Measurements from ENCODE around the gene THRSP.
"Not testable (repeated sequence)": the region's sequence is repeated elsewhere in the genome, so short reads cannot be mapped to it uniquely, and the experiment has no call there.

THRSP gene, protein sequence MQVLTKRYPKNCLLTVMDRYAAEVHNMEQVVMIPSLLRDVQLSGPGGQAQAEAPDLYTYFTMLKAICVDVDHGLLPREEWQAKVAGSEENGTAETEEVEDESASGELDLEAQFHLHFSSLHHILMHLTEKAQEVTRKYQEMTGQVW

DNA sequence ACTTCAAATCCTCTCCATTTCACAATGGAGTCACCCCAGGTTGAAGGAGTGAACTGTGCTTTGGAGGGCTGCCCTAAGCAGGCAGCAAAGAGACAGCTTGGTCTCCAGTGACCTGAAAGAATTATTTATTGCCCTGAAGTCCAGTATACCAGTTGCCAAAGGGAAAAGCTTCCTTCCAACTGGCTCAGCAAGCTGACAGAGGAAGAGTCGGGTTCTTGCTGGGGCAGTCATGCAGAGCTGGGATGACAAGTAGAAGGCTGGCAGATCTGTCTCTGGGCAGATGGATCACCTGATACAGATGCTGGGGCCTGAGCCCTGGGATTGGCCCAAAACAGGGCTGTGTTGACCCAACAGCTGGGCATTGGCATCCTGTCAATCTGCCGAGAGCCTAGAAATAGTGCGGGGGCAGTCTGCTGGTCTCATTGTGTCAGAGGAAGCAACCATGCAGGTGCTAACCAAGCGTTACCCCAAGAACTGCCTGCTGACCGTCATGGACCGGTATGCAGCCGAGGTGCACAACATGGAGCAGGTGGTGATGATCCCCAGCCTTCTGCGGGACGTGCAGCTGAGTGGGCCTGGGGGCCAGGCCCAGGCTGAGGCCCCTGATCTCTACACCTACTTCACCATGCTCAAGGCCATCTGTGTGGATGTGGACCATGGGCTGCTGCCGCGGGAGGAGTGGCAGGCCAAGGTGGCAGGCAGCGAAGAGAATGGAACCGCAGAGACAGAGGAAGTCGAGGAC, at the start of gene THRSP:
Gene THRSP, plus strand, starts transcription at position 422 of the 742 bp plus-strand sequence. Its CDS starts 21 bp downstream, at position 443.
- no peak for DNase-seq (ENCODE audit: low read depth)

DNA sequence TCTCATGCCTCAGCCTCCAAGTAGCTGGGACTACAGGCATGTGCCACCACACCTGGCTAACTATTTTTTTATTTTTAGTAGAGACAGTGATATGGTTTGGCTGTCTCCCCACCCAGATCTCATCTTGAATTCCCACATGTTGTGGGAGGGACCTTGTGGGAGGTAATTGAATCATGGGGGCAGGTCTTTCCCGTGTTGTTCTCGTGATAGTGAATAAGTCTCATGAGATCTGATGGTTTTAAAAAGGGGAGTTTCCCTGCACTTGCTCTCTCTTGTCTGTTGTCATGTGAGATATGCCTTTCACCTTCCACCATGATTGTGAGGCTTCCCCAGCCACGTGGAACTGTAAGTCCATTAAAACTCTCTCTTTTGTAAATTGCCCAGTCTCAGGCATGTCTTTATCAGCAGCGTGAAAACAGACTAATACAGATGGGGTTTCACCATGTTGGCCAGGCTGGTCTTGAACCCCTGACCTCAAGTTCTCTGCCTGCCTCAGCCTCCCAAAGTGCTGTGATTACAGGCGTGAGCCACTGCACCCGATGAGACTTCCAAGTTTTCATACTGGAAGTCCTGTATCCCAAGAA, 48.6 kb upstream of the THRSP start:
- DNase-seq (ENCODE audit: low read depth), result not testable (repeated sequence)

DNA sequence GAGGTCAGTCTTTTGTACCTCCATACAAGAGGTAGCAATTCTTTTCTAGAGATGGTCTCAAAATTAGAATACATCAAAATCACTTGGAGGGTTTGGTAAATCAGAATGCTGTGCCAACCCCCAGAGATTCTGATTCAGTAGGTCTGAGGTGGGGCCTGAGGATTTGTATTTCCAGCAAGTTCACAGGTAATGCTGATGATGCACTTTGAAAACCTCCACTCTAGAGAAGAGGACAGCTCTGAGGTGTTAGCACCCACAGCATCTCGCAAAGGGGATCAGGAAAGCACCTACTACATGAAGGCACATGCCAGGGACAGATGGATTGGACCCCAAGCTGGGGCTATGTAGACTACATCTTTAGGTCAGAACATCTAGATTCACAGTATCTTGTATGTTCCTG, 47.8 kb upstream of the THRSP start:
- DNase-seq (ENCODE audit: low read depth), result no peak

DNA sequence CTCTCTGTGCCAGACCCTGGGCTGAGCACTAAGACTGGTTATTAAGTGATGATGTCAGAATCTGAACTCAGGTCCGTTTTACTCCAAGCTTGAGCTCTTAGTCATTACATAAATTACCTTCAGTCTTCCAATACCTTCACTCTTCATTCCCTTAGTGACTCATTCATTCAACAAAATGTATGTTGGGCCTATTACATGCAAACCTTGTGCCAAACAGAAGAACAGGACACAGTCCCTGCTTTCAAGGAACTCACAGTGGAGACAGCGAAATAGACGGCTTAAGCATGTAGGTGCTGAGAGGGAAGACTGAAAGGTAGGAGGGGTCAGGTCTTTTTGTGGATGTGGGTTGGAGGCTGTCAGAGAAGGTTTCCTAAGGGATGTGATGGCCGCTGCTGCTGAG, 43.9 kb upstream of the THRSP start:
- no peak for DNase-seq (ENCODE audit: low read depth)

DNA sequence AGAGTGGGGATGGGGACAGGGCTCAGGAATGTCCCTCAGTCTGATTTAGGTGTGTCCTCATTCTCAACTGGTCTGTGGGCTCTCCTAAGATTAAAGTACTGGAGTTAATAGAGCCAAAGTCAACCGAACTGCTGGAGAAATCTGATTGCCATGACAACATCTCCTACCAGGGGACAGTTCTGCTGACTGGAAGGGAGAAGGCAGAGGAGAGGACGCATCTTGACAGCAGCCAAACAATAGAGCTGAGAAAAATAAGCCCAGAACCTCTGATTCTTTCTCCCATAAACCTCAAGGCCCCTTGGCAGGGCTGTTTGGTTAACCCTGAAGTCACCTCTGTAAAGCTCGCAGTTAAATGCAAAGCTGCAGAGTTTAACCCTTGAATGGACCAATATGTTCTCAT, 43.4 kb upstream of the THRSP start:
- no peak for DNase-seq (ENCODE audit: low read depth)

DNA sequence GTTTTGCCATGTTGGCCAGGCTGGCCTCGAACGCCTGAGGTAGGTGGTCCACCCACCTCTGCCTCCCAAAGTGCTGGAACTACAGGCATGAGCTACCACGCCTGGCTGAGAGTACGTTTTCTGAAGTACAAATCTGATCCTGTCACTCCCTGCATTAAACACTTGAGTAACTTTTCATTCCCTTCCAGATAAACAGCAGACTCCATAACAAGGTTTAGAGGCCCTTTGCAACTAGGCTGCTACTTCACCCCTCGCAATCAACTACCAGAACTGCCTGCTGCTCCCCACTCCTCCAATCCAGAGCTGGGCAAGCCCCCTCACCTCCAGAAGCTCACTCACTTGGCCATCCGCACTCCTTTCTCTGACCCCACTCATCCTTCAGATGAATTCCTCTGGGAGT, 42.0 kb upstream of the THRSP start:
- no peak for DNase-seq (ENCODE audit: low read depth)

DNA sequence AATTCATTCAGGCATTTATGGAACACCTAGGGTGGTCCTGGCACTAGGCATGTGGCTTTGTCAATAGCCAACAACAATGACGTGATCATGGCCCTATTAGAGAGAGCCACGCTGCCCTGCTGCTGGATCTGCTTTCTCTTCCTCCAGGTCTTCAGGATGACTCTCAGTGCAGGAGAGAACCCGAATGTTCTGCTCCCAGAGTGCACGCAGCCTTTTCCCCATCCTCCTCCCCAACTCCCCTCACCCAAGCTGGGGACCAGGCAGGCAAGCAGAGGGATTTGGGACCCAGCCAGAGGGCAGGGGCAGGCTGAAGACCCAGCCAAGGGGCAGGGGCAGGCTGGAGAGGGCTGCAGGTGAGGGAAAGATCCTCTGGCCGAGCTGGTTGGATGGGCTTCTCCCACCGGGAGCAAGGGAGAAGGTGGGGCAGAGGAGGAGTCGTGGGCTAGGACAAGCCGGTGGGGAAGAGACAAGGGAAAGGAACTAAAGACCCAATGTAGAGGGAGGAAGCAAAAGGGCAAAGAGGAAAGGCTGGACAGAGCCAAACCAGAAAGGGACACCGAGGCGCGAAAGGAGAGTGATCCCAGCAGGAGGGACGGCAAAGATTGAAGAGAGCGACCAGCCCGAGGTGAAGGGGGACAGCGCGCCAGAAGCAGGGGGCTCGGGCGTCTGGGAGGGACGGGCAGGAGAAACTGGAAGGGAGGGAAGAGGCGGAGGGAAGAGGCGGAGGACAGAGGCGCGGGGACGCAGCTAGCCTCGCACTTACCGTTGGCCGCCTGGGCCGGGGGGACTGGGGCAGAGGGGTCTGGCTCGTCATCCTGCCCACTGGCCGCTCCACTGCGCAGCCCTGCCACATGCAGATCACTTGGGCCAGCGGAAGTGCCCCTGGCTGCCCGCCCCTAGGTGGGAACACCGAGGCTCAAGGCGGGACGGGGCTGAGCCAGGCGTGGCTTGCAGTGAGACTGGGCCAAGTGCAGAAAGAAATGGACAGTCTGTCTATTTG, 41.0 kb upstream of the THRSP start, which contains the start of gene KCTD14:
Gene KCTD14, minus strand, starts transcription at position 880 of the 1,000 bp plus-strand sequence. Its CDS starts 27 bp downstream, at position 853.
- DNase-seq (ENCODE audit: low read depth), result no peak

DNA sequence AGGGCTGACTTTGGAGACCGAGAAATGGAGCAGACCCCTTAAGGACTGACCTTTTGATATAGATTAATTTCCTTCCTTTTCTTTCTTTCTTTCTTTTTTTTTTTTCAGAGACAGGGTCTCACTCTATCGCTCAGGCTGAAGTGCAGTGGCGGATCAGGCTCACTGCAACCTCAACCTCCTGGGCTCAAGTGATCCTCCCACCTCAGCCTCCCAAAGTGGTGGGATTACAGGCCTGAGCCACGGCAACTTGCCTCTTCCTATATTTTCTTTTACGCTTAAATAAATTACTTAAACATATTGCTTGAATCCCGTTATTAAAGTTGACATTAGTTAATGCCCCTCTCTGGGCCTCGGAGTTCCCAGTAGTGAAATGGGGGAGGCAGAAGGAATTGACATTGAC, 40.2 kb upstream of the THRSP start:
- DNase-seq (ENCODE audit: low read depth), result no peak

DNA sequence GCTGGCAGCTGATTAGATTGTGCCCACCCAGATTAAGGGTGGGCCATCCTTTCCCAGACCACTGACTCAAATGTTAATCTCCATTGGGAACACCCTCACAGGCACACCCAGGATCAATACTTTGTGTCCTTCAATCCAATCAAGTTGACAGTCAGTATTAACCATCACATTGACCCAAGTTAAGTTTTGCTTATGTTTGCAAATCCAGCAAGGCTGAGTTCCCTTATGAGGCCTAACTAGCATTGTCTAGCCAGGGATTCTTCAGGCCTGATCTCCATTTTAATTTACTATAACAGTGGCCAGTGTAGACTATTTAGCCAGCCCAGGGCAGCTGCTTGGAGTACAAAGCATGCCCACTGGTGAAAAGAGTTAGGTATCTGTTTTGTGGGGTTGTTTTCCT, 38.3 kb upstream of the THRSP start:
- no peak for DNase-seq (ENCODE audit: low read depth)

DNA sequence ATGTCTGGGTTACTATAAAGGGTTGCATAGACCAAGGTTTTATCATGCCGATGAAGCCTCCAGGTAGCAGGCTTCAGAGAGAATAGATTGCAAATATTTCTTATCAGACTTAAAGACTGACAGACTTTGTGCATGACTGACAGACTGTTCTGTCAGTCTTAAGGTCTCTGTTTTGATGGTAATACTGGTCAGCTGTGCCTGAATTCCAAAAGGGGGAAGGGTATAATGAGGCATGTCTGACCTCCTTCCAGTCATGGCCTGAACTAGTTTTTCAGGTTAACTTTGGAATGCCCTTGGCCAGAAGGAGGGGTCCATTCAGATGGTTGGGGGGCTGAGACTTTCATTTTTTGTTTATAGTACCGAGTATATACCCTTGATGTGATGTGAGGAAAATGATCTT, 35.9 kb upstream of the THRSP start:
- DNase-seq (ENCODE audit: low read depth), result no peak

DNA sequence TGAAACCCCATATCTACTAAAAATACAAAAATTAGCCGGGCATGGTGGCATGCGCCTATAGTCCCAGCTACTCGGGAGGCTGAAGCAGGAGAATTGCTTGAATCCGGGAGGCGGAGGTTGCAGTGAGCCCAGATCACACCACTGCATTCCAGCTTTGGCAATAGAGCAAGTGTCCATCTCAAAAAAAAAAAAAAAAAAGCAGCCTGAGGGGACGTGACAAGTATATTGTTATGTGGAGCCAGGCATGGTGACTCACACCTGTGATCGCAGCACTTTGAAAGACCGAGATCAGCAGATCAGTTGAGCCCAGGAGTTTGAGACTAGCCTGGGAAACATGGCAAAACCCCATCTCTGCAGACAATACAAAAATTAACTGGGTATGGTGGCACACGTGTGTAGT, 35.2 kb upstream of the THRSP start:
- not testable (repeated sequence) for DNase-seq (ENCODE audit: low read depth)

DNA sequence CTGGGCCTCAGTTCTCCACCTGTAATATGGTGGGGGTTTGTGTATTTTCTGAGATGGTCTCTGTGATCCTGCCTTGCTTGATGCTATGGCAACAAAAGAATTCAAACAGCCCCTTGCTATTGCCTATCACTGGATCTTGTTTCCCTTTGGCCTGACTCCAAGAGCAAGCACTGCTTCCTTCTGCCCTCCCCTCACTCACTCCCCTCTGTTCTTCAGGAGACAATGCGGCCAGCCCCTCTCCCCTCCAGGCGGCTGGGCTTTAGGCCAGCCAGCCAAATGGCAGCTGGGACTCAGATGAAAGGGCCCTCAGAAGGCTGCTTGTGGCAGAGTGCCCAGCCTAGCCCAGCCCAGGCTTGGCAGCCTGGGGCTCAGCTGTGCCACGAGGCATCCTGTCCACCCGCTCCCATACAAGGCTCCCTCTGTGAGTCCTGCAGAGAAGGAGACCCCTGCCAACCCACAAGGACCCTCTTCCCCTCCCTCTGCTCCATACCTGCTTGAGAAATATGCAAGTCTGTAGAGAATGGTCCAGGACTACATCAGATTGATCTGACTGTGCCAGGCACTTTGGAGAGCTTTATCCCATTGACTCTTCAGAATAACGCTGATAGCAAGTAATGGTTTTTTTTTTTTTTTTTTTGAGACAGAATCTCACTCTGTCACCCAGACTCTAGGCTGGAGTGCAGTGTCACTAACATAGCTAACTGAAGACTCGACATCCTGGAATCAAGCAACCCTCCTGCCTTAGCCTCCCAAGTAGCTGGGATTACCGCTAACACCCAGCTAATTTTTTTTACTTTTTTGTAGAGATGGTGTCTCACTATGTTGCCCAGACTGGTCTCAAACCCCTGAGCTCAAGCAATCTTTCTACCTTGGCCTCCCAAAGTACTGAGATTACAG, 33.0 kb upstream of the THRSP start:
- no peak for DNase-seq (ENCODE audit: low read depth)

DNA sequence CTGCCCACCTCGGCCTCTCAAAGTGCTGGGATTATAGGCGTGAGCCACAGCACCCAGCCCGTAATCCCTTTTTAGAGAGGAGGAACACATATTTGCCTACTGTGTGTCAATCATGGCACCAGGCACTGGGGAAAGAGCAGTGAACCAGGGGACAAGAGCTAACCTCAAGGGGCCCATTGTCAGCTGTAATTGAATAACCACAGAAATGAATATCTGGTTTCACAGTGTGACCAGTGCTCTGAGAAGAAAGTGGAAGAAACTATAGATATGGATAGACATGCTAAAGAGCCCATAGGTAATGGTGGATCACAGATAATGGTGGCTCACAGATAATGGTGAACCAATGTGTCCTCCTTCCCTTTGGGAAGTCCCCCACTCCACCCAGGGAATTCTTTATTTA, 32.0 kb upstream of the THRSP start:
- DNase-seq (ENCODE audit: low read depth), result no peak

DNA sequence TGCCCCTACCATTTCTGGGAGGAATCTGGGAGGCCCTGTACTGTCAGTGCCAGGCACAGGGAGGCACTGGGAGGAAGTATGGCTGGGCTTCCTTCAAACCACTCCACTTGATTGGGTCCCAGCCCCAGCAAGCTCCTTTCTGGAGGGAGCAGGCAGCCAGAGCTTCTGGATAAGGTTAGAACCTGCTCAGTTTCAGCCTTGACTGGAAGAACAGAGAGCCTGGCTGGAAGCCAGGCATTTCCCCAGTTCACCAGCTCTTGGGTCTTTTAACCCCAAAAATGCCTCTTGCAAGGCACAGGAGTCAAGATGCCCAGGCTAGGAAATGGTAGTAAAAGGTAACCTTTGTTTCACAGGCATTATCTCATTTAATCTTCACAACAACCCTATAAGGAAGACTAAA, 31.6 kb upstream of the THRSP start:
- no peak for DNase-seq (ENCODE audit: low read depth)

DNA sequence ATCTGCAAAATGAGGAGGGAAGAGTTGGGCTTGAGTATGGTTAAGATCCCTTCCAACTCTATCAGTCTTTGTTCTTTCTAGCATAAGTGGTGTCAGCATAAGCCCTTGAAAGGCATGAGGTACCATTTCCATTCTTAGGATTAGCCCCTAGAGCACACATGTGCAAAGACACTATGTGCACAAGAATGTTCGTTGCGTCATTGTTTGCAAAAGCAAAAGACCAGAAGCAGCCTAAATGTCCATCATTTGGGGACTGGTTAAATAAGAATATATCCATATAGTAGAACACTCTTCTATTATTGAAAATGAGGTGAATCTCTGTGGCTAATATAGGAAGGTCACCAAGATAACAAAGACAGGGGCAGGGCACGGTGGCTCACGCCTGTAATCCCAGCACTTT, 30.6 kb upstream of the THRSP start:
- no peak for DNase-seq (ENCODE audit: low read depth)

DNA sequence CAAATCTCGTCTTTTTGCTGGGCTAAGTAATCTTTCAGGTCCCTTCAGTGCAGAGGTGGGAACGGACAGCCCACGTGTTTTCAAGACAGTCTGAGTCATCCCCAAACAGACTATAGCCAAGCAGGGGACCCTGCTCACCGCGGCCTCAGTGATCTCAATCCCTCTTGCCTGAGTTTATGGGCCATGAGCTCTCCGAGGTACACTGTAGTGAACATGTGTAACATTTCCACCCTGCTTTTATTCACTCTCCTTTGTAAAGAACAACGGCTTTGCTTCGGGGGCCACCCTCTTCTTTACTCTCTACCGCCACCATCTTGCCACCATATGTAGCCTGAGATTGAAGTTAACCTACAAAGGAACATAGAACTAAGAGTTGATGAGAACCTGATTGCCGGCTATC, 29.0 kb upstream of the THRSP start:
- no peak for DNase-seq (ENCODE audit: low read depth)

DNA sequence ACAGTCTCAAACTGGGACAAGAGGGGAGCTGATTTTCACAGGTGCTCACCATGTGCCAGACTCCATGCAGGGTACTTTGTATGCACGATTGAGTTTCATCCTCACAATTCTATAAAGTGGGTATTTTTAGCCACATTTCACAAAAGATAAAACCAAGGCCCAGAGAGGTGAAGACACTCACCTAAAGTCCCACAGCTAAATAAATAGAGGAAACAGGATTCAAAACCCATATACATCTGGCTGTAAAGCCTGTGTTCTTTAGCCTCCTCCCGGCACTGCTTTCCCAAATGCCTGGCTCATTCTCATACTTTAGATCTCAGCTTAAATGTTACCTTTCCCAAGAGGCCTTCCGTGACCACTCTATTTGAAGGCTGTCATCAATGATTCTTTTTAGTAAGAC, 27.3 kb upstream of the THRSP start:
- DNase-seq (ENCODE audit: low read depth), result no peak

DNA sequence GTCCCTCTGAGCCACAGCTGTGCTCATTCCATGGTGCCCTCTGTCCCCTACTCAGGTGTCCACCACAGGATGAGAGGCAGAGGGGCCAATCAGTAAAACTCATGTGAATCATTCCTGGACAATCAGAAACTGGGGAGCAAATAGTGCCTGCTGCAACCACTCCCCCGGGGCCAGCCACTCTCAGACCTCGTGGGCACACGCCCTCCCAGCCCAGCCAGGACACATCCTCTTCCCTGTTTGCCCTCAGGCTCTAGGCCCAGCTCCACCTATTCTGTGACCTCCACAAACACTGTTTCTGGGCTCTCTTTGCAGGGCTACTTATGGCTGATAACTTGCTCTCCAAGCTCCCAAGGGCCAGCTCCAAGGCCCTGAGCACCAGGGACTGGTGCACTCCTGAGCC, 26.6 kb upstream of the THRSP start:
- DNase-seq (ENCODE audit: low read depth), result no peak

DNA sequence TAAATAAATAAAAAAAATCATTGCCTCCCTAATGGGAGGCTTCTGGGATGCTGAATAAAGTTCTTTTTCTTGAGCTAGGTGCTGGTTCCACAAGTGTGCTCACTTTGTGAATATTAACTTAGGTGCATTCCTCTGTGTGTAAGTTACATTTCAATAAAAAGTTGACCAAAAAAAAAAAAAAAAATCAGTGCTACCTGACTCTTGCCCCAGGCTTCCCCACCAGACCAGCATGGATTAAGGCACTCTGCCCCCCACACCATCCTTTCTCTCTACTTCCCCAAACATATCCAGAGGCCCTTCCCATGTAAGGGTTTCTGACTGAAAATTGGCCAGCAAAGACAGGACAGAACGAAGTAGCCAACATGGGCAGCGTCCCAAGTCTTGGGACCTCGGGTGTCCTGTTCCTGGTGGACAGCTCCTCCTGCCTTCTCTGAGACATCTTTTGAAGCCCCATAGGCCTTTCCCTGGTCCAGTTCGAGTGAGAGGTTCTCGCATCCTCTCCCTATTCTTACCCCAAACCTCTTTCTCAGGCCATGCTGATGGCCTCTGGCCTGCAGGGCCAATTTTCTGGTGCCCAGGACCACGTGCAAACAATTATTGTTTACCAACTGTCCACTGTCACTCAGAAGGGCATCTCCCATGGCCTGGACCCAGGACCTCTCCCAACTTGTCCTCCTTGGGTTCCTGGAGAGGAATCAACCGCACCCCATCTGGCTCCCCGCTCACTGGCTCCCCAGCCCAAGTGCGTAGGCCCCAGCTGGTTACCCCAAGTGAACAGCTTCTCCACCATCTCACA, 25.6 kb upstream of the THRSP start:
- no peak for DNase-seq (ENCODE audit: low read depth)

DNA sequence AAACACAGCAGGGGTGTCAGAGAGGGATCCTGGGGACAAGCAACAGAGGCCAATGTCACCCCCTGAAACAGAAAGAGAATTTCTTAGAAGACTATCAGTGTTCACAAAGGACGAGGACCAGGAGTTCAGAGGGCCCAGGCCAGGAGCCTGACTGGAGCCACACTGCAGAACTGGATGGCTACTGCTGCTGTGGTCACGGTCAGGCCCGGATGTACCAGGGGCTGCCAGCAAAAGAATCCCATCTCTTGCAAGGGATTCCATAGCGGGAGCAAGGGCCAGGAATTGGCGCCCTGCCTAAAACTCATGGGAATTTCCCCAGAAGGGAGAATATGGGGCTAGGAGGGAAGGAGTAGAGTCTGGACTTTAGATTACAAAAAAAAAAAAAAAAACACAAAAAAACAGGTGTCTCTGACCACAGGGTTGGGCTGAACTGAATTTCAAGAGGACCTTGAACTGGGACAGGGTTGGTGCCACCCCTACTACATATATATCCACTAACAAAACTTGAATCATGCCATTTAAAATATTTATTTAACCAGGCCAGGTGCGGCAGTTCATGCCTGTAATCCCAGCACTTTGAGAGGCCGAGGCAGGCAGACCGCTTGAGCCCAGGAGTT, 24.9 kb upstream of the THRSP start:
- no peak for DNase-seq (ENCODE audit: low read depth)
